Heart left ventricle (tissue), 13 donors: ENCODE measurements around the gene FBXL12.

ENCODE experiments used
- POLR2A ChIP-seq, 2 donors: fragments of 450-650 bp; IDR thresholded peaks; one replicate each; pipeline ENCODE4 v1.6.1; 2017; ENCODE audit warnings: antibody characterized with exemption in 2 of 2, mild to moderate bottlenecking in 2 of 2, moderate library complexity in 2 of 2
- TF ChIP-seq, protein P1 (sequence below), 12 donors: fragments of 200-600 bp; sonication (generic) in 4 of 12; IDR thresholded peaks; one replicate each; pipeline versions ENCODE4 v1.5.0 to v1.8.0; 2018 to 2022; ENCODE audit warnings: antibody characterized with exemption in 12 of 12, mild to moderate bottlenecking in 5 of 12
- donor health status: ischemic (EF 13 %, LVEDD 7.1; RV severe dilation, severe dysfunction).
- donor health status: DM: no; HTN: yes; CAD: no.
- donor health status: DM: no; HTN: no; CAD: no.
- donor health status: ischemic (EF 25% LVEDD 6.9; RV normal size, moderate dysfunction).
- donor health status: ischemic (EF 25% LVEDD 5.7; RV mildly dilated, moderate dysfunction).
- donor health status: ischemic (EF 35%, LVEDD 5.7; RV mildly dilated, moderate dysfunction).
- donor health status: nonischemic (EF 11% LVEDD 7.7; RV severe dilation, severe dysfunction).
- donor health status: DM: yes; HTN: yes; CAD: no.
- donor health status: PGD.
- donor health status: ischemic (EF 29% LVEDD 5.4; RV normal size, mild dysfunction).
- donor health status: nonischemic (EF 23%, LVEDD 6.1; RV moderate dilation, normal function).

DNA sequence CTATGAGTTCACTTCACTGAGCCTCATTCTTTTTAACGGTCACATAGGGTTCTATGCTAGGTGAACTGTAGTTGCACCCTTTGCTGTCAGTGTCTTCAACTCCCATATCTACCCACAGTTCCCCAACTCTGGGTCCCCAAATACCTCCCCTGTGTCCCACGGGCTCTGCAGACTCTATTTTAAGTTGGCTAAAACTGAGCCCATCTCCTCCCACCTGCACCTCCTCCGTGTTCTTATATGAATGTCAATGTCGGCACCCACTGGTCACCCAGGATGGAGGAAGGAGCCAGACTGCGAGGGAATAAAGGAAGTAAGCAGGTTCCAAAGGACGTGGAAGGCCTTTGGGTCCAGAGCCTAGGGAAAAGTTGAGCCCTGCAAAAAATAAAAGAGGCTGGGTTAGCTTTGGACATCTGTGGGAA lies 15.4 kb upstream of the FBXL12 start:
- TF ChIP-seq, protein P1, sequence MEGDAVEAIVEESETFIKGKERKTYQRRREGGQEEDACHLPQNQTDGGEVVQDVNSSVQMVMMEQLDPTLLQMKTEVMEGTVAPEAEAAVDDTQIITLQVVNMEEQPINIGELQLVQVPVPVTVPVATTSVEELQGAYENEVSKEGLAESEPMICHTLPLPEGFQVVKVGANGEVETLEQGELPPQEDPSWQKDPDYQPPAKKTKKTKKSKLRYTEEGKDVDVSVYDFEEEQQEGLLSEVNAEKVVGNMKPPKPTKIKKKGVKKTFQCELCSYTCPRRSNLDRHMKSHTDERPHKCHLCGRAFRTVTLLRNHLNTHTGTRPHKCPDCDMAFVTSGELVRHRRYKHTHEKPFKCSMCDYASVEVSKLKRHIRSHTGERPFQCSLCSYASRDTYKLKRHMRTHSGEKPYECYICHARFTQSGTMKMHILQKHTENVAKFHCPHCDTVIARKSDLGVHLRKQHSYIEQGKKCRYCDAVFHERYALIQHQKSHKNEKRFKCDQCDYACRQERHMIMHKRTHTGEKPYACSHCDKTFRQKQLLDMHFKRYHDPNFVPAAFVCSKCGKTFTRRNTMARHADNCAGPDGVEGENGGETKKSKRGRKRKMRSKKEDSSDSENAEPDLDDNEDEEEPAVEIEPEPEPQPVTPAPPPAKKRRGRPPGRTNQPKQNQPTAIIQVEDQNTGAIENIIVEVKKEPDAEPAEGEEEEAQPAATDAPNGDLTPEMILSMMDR (IDR thresholded peaks at IDR 0.05): no peak
- no peak for TF ChIP-seq POLR2A (IDR thresholded peaks at IDR 0.05)
